ENCODE results near the gene SH3GLB1.

DNA sequence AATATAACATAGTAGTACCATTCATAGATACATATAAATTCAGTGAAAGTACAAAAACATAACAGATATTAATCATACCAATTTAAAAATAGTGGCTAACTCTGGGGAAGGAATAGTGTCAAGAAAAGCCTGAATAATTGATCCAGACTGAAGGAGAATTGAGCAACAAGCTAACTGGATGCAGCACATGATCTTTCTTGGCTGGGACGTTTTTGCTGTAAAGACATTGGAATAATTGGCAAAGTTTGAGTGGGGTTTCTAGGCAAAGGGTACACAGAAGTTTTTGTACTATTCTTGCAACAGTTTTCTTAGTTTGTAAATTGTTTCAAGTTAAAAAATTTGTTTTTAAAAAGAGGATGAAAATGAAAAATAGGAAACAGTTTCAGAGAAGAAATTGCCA lies 2.6 kb upstream of the SH3GLB1 start:
- TF ChIP-seq, protein P1, sequence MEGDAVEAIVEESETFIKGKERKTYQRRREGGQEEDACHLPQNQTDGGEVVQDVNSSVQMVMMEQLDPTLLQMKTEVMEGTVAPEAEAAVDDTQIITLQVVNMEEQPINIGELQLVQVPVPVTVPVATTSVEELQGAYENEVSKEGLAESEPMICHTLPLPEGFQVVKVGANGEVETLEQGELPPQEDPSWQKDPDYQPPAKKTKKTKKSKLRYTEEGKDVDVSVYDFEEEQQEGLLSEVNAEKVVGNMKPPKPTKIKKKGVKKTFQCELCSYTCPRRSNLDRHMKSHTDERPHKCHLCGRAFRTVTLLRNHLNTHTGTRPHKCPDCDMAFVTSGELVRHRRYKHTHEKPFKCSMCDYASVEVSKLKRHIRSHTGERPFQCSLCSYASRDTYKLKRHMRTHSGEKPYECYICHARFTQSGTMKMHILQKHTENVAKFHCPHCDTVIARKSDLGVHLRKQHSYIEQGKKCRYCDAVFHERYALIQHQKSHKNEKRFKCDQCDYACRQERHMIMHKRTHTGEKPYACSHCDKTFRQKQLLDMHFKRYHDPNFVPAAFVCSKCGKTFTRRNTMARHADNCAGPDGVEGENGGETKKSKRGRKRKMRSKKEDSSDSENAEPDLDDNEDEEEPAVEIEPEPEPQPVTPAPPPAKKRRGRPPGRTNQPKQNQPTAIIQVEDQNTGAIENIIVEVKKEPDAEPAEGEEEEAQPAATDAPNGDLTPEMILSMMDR (conservative IDR thresholded peaks at IDR 0.05): no peak
- TF ChIP-seq EZH2 (IDR thresholded peaks at IDR 0.05; ENCODE audit: low read depth): no peak

All from PC-9 (cell line).